Measurements from ENCODE around the gene OR10T2.

OR10T2 gene

DNA sequence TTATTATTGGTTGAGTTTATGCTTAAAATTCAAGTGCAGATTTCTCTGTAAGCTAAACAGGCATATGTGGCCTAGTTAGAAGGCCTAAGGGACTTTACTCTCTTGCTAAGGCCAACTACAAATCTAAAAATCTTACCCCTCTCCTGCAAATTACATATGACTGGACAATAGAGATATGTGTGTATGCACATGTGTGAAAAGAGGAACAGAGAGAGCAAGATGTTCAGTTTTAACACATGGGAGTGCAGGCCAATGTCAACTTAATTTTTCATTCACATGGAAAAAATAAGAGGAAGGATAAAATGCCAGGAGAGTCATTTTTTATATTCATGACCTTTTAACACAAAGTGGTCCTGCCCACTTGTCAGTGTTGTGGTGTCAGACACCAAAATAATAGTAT, 18.3 kb upstream of the OR10T2 start:
- Histone ChIP-seq H3K9ac (ENCODE audit: low read length) (no peak overlapping the region), H3K79me2 (ENCODE audit: insufficient read depth, low read length) (no peaks in the 10 kb centered on the region), H3F3A (ENCODE audit: insufficient read depth) (no peaks in the 10 kb centered on the region), H4K20me1 (ENCODE audit: low read depth, low read length) (no peaks in the 10 kb centered on the region), H3K9me3 (ENCODE audit: insufficient read depth, low read length) (no peaks in the 10 kb centered on the region), H3K36me3 (ENCODE audit: low read length) (no peaks in the 10 kb centered on the region), H3K27ac (ENCODE audit: low read depth, low read length) (no peak overlapping the region), H2AFZ (ENCODE audit: low read depth, low read length, severe bottlenecking) (no peak overlapping the region), H3K9me2 (replicated peaks; ENCODE audit: insufficient read depth, low read length) (no peaks in the 10 kb centered on the region), H3K4me3 (ENCODE audit: insufficient read depth, low read length, poor library complexity, severe bottlenecking) (no peak overlapping the region), H3K4me2 (ENCODE audit: low read depth, low read length, poor library complexity, severe bottlenecking) (no peak overlapping the region), H3K27me3 (ENCODE audit: low read length) (no peaks in the 10 kb centered on the region)
- TF ChIP-seq EZH2phosphoT487 (conservative IDR thresholded peaks at IDR 0.05; ENCODE audit: low read length) = no peak
- TF ChIP-seq CTCF (IDR thresholded peaks at IDR 0.05; ENCODE audit: insufficient read depth, low read length, poor library complexity, severe bottlenecking) = no peak

DNA sequence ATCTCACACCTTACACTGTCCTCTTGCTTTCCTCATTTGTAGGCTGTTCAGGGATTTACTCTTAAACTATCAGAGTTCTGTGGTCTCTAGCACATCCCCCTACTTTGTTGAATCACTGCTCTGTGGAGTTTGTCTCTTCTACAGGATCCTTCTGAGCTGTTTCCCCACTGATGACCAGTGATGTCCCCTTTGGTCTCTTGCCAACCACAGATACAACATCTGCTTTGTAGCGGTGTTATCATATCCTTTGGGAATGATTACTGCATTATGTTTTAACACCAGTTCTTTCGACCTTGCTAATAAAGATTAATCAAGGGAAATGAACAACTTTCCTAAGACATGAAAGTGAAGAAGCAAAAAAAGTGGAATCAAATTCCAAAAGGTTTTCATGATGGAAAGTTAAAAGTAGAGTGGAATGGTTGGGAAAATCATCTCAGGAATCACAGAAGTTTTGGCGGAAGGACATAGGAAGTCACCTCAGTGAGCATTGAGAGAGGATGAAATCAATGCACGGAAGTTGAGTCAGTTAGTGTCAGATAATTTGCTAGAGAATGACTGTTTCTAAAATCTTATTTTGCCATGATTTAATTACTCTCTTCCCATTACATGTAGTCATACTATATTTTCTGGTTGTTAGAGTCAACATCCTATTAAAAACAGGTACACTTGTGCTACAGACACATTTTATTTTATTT, 15.5 kb upstream of the OR10T2 start:
- no peaks in the 10 kb centered on the region for H4K20me1 ChIP-seq (ENCODE audit: low read depth, low read length)
- no peak overlapping the region for H3K4me2 ChIP-seq (ENCODE audit: low read depth, low read length, poor library complexity, severe bottlenecking)
- H3K4me3 ChIP-seq (ENCODE audit: insufficient read depth, low read length, poor library complexity, severe bottlenecking) = no peak overlapping the region
- no peaks in the 10 kb centered on the region for H3K27me3 ChIP-seq (ENCODE audit: low read length)
- no peaks in the 10 kb centered on the region for H3K9me2 ChIP-seq (replicated peaks; ENCODE audit: insufficient read depth, low read length)
- H3F3A ChIP-seq (ENCODE audit: insufficient read depth) = no peaks in the 10 kb centered on the region
- H3K9ac ChIP-seq (ENCODE audit: low read length) = no peak overlapping the region
- H3K27ac ChIP-seq (ENCODE audit: low read depth, low read length) = no peak overlapping the region
- TF ChIP-seq EZH2phosphoT487 (conservative IDR thresholded peaks at IDR 0.05; ENCODE audit: low read length) (no peak), CTCF (IDR thresholded peaks at IDR 0.05; ENCODE audit: insufficient read depth, low read length, poor library complexity, severe bottlenecking) (no peak)
- no peaks in the 10 kb centered on the region for H3K79me2 ChIP-seq (ENCODE audit: insufficient read depth, low read length)
- H3K9me3 ChIP-seq (ENCODE audit: insufficient read depth, low read length) = no peaks in the 10 kb centered on the region
- no peaks in the 10 kb centered on the region for H3K36me3 ChIP-seq (ENCODE audit: low read length)
- H2AFZ ChIP-seq (ENCODE audit: low read depth, low read length, severe bottlenecking) = no peak overlapping the region

DNA sequence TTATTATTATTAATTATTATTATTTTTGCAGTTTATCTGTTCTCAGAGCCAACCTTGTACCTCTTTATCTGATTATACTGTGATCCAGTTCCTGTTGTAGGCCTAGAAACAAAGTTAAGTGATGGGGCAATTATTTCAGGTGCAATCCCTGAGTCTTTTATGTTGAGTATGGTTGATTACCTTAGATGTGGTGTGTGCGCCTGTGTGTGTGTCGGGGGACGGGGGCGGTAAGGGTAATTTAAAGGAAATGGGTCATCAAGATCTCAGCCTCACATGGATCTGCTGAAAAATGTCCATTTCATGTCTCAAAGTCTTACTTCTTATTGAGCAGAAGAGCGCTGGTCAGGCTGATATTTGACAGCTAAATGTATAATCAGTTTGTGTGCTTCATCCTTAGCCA, 7.8 kb upstream of the OR10T2 start:
- Histone ChIP-seq H3K79me2 (ENCODE audit: insufficient read depth, low read length) (no peaks in the 10 kb centered on the region), H3K27me3 (ENCODE audit: low read length) (peaks cover 5% of the 10 kb centered on the region; the same call in 1 of the 2 replicates), H3K4me3 (ENCODE audit: insufficient read depth, low read length, poor library complexity, severe bottlenecking) (no peak overlapping the region), H3F3A (ENCODE audit: insufficient read depth) (no peaks in the 10 kb centered on the region), H2AFZ (ENCODE audit: low read depth, low read length, severe bottlenecking) (no peak overlapping the region), H3K36me3 (ENCODE audit: low read length) (no peaks in the 10 kb centered on the region), H3K27ac (ENCODE audit: low read depth, low read length) (no peak overlapping the region), H4K20me1 (ENCODE audit: low read depth, low read length) (no peaks in the 10 kb centered on the region), H3K9me2 (replicated peaks; ENCODE audit: insufficient read depth, low read length) (no peaks in the 10 kb centered on the region), H3K4me2 (ENCODE audit: low read depth, low read length, poor library complexity, severe bottlenecking) (no peak overlapping the region), H3K9me3 (ENCODE audit: insufficient read depth, low read length) (no peaks in the 10 kb centered on the region), H3K9ac (ENCODE audit: low read length) (no peak overlapping the region)
- TF ChIP-seq EZH2phosphoT487 (conservative IDR thresholded peaks at IDR 0.05; ENCODE audit: low read length) = no peak
- no peak for TF ChIP-seq CTCF (IDR thresholded peaks at IDR 0.05; ENCODE audit: insufficient read depth, low read length, poor library complexity, severe bottlenecking)
